SH-SY5Y (cell line): ENCODE results near the gene RAB8A.

ENCODE experiments used
- GATA2 ChIP-seq: IDR thresholded peaks from 2 replicates; pipeline ENCODE4 v1.6.1; 2011; ENCODE audit warnings: mild to moderate bottlenecking, low read depth, low read length
- GATA3 ChIP-seq: IDR thresholded peaks from 2 replicates; pipeline ENCODE4 v1.6.1; 2011; ENCODE audit warnings: low read depth, mild to moderate bottlenecking, low read length, moderate library complexity

- TF ChIP-seq GATA2 = no peak
- no peak for TF ChIP-seq GATA3
Measured at GRCh38 chr19:16139752-16140151, 28.1 kb downstream of the RAB8A start.
